NOMO-1 treated with DMSO at 0.1 percent for 48 hours (cell line): Measurements from ENCODE around the gene GRIK1.

Experiments used
- DNase-seq: peaks from one replicate; lab custom pipeline; 2025; ENCODE audit not compliant: unreplicated experiment; lab: John Stamatoyannopoulos, UW

The GRIK1 gene

GRCh38 chr21:29648710-29649240 is 291.0 kb downstream of the GRIK1 start:
- no peak for DNase-seq

GRCh38 chr21:29647353-29647781 is 292.4 kb downstream of the GRIK1 start:
- DNase-seq = no peak

- no peak for DNase-seq
Observed at GRCh38 chr21:29645666-29646553, 293.9 kb downstream of the GRIK1 start.

- no peak for DNase-seq
Observed at GRCh38 chr21:29643289-29643688, 296.5 kb downstream of the GRIK1 start.

GRCh38 chr21:29642551-29643245 is 297.1 kb downstream of the GRIK1 start:
- no peak for DNase-seq

- DNase-seq = no peak
Observed at GRCh38 chr21:29641635-29642550, 297.9 kb downstream of the GRIK1 start.

GRCh38 chr21:29641001-29641634 is 298.7 kb downstream of the GRIK1 start:
- DNase-seq = no peak

- DNase-seq = peak; percentile 80
Observed at GRCh38 chr21:29640080-29640508, 299.7 kb downstream of the GRIK1 start.

GRCh38 chr21:29639366-29640079 is 300.3 kb downstream of the GRIK1 start:
- peak; percentile 53 for DNase-seq

GRCh38 chr21:29638761-29639327 is 301.0 kb downstream of the GRIK1 start:
- peak; percentile 53 for DNase-seq

GRCh38 chr21:29638138-29638537 is 301.7 kb downstream of the GRIK1 start:
- peak; percentile 67 for DNase-seq

- DNase-seq = no peak
Observed at GRCh38 chr21:29637553-29637952, 302.2 kb downstream of the GRIK1 start.

- DNase-seq = no peak
Observed at GRCh38 chr21:29637134-29637533, 302.7 kb downstream of the GRIK1 start.

- DNase-seq = no peak
Observed at GRCh38 chr21:29634418-29634817, 305.4 kb downstream of the GRIK1 start.

GRCh38 chr21:29633756-29634155 is 306.0 kb downstream of the GRIK1 start:
- no peak for DNase-seq

- DNase-seq = no peak
Observed at GRCh38 chr21:29630441-29630840, 309.4 kb downstream of the GRIK1 start.

- DNase-seq = no peak
Observed at GRCh38 chr21:29627905-29628304, 311.9 kb downstream of the GRIK1 start.

GRCh38 chr21:29626801-29627470 is 312.9 kb downstream of the GRIK1 start:
- no peak for DNase-seq

- no peak for DNase-seq
Observed at GRCh38 chr21:29625990-29626389, 313.8 kb downstream of the GRIK1 start.
